Measurements from ENCODE around the gene PLAGL2. TPM values are rescaled to one million over a fixed set of nuclear protein-coding genes. Genes with fewer than 3 reads are reported as not detected.

PLAGL2 gene
- total RNA-seq, 1 experiment from 2014 or later, result 21.4 TPM

DNA sequence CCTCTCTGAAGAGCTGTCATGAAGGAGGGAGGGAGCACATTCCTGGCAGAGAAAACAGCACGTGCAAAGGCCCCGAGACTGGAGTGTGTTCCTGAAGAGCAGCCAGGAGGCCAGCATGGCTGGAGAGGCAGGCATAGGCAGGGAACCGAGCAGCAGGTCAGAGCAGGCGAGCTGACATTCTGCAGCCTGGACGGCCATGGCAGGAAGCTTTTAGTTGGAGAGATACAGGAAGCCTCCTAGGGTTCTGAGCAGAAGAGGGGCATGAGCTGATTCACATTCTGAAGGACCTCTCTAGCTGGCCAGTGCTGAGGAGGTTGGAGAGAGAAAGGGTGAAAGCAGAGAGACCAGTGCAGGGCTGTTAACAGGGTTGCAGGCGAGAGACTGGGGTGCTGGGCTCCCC lies 29.9 kb upstream of the PLAGL2 start:
- ATAC-seq, result no peak
- Mint-ChIP-seq H3K9me3 (no peaks in the 10 kb centered on the region), H3K27ac (no peak overlapping the region), H3K36me3 (peaks cover 23% of the 10 kb centered on the region), H3K4me1 (peaks cover 15% of the 10 kb centered on the region), H3K27me3 (ENCODE audit: low read depth) (no peaks in the 10 kb centered on the region), H3K4me3 (no peak overlapping the region)
- TF ChIP-seq, protein P1, sequence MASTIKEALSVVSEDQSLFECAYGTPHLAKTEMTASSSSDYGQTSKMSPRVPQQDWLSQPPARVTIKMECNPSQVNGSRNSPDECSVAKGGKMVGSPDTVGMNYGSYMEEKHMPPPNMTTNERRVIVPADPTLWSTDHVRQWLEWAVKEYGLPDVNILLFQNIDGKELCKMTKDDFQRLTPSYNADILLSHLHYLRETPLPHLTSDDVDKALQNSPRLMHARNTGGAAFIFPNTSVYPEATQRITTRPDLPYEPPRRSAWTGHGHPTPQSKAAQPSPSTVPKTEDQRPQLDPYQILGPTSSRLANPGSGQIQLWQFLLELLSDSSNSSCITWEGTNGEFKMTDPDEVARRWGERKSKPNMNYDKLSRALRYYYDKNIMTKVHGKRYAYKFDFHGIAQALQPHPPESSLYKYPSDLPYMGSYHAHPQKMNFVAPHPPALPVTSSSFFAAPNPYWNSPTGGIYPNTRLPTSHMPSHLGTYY (CRISPR knock-in tag; IDR thresholded peaks at IDR 0.05), result no peak
- no peak for TF ChIP-seq FOXJ3 (CRISPR knock-in tag; IDR thresholded peaks at IDR 0.05; ENCODE audit: borderline replicate concordance)
- TF ChIP-seq, protein P2, sequence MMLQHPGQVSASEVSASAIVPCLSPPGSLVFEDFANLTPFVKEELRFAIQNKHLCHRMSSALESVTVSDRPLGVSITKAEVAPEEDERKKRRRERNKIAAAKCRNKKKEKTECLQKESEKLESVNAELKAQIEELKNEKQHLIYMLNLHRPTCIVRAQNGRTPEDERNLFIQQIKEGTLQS (CRISPR knock-in tag; conservative IDR thresholded peaks at IDR 0.05), result no peak
- TF ChIP-seq, protein P3, sequence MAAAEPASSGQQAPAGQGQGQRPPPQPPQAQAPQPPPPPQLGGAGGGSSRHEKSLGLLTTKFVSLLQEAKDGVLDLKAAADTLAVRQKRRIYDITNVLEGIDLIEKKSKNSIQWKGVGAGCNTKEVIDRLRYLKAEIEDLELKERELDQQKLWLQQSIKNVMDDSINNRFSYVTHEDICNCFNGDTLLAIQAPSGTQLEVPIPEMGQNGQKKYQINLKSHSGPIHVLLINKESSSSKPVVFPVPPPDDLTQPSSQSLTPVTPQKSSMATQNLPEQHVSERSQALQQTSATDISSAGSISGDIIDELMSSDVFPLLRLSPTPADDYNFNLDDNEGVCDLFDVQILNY (CRISPR knock-in tag; IDR thresholded peaks at IDR 0.05), result no peak
- TF ChIP-seq, protein P4, sequence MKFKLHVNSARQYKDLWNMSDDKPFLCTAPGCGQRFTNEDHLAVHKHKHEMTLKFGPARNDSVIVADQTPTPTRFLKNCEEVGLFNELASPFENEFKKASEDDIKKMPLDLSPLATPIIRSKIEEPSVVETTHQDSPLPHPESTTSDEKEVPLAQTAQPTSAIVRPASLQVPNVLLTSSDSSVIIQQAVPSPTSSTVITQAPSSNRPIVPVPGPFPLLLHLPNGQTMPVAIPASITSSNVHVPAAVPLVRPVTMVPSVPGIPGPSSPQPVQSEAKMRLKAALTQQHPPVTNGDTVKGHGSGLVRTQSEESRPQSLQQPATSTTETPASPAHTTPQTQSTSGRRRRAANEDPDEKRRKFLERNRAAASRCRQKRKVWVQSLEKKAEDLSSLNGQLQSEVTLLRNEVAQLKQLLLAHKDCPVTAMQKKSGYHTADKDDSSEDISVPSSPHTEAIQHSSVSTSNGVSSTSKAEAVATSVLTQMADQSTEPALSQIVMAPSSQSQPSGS (CRISPR knock-in tag; IDR thresholded peaks at IDR 0.05; ENCODE audit: borderline replicate concordance, low read depth), result no peak
- no peak for TF ChIP-seq NFE2L1 (CRISPR knock-in tag; IDR thresholded peaks at IDR 0.05)
- TF ChIP-seq GRHL2 (CRISPR knock-in tag; IDR thresholded peaks at IDR 0.05; ENCODE audit: insufficient replicate concordance, severe bottlenecking), result no peak
- no peak for TF ChIP-seq ZNF671 (CRISPR knock-in tag; IDR thresholded peaks at IDR 0.05)
- no peak for TF ChIP-seq TP53 (CRISPR knock-in tag; IDR thresholded peaks at IDR 0.05)
- TF ChIP-seq SOX15 (CRISPR knock-in tag; IDR thresholded peaks at IDR 0.05), result no peak
- TF ChIP-seq TEAD1 (CRISPR knock-in tag; IDR thresholded peaks at IDR 0.05), result no peak
- TF ChIP-seq, protein P5, sequence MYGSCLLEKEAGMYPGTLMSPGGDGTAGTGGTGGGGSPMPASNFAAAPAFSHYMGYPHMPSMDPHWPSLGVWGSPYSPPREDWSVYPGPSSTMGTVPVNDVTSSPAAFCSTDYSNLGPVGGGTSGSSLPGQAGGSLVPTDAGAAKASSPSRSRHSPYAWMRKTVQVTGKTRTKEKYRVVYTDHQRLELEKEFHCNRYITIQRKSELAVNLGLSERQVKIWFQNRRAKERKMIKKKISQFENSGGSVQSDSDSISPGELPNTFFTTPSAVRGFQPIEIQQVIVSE (CRISPR knock-in tag; IDR thresholded peaks at IDR 0.05; ENCODE audit: borderline replicate concordance), result no peak
- POLR2A ChIA-PET, result interaction anchor here (0.6 kb wide), 1 partner anchor 18 kb away, joined by 6 read pairs; no protein-coding TSS in a partner anchor
- no peak for DNase-seq (ENCODE audit: low spot score)
- CTCF ChIA-PET, result no interaction called here

DNA sequence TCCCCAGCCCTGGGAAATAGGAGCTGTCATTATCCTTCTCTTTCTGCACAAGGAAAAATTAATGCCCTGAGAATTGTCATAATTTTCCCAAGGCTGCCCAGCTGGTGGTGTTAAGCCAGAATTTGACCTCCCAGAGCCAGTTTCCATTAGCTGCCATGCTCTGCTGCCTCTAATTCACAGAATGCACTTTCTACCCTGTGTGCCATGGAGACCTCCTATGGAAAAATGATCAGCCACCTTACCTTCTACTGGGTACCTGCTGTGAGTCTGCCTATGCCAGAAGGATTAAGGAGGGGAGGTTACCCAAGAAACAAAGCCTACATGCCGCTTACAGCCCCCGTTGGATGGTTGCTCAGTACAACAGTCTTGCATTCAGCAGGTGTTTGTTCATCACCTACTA lies 29.3 kb upstream of the PLAGL2 start:
- POLR2A ChIA-PET, result no interaction called here
- H3K4me3 Mint-ChIP-seq, result no peak overlapping the region
- CTCF ChIA-PET, result no interaction called here
- peaks cover 27% of the 10 kb centered on the region for H3K36me3 Mint-ChIP-seq
- peaks cover 15% of the 10 kb centered on the region for H3K4me1 Mint-ChIP-seq
- H3K27me3 Mint-ChIP-seq (ENCODE audit: low read depth), result no peaks in the 10 kb centered on the region
- no peak overlapping the region for H3K27ac Mint-ChIP-seq
- H3K9me3 Mint-ChIP-seq, result no peaks in the 10 kb centered on the region
- no peak for ATAC-seq
- no peak for DNase-seq (ENCODE audit: low spot score)
- TF ChIP-seq KAT7 (CRISPR knock-in tag; IDR thresholded peaks at IDR 0.05; ENCODE audit: borderline replicate concordance) (no peak), GTF2I (CRISPR knock-in tag; conservative IDR thresholded peaks at IDR 0.05) (no peak), OVOL2 (CRISPR knock-in tag; IDR thresholded peaks at IDR 0.05; ENCODE audit: borderline replicate concordance) (no peak), TEAD4 (CRISPR knock-in tag; IDR thresholded peaks at IDR 0.05) (no peak), MXD4 (CRISPR knock-in tag; IDR thresholded peaks at IDR 0.05; ENCODE audit: borderline replicate concordance) (no peak), NR1H2 (CRISPR knock-in tag; IDR thresholded peaks at IDR 0.05) (no peak), CREM (CRISPR knock-in tag; IDR thresholded peaks at IDR 0.05) (no peak), ZNF219 (CRISPR knock-in tag; IDR thresholded peaks at IDR 0.05; ENCODE audit: borderline replicate concordance) (no peak)
- TF ChIP-seq, protein P4 (CRISPR knock-in tag; IDR thresholded peaks at IDR 0.05; ENCODE audit: borderline replicate concordance, low read depth), result no peak
- TF ChIP-seq, protein P3 (CRISPR knock-in tag; IDR thresholded peaks at IDR 0.05), result no peak
- TF ChIP-seq, protein P1 (CRISPR knock-in tag; IDR thresholded peaks at IDR 0.05), result no peak
- TF ChIP-seq, protein P6, sequence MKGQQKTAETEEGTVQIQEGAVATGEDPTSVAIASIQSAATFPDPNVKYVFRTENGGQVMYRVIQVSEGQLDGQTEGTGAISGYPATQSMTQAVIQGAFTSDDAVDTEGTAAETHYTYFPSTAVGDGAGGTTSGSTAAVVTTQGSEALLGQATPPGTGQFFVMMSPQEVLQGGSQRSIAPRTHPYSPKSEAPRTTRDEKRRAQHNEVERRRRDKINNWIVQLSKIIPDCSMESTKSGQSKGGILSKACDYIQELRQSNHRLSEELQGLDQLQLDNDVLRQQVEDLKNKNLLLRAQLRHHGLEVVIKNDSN (CRISPR knock-in tag; IDR thresholded peaks at IDR 0.05), result no peak
- TF ChIP-seq, protein P7, sequence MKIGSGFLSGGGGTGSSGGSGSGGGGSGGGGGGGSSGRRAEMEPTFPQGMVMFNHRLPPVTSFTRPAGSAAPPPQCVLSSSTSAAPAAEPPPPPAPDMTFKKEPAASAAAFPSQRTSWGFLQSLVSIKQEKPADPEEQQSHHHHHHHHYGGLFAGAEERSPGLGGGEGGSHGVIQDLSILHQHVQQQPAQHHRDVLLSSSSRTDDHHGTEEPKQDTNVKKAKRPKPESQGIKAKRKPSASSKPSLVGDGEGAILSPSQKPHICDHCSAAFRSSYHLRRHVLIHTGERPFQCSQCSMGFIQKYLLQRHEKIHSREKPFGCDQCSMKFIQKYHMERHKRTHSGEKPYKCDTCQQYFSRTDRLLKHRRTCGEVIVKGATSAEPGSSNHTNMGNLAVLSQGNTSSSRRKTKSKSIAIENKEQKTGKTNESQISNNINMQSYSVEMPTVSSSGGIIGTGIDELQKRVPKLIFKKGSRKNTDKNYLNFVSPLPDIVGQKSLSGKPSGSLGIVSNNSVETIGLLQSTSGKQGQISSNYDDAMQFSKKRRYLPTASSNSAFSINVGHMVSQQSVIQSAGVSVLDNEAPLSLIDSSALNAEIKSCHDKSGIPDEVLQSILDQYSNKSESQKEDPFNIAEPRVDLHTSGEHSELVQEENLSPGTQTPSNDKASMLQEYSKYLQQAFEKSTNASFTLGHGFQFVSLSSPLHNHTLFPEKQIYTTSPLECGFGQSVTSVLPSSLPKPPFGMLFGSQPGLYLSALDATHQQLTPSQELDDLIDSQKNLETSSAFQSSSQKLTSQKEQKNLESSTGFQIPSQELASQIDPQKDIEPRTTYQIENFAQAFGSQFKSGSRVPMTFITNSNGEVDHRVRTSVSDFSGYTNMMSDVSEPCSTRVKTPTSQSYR (CRISPR knock-in tag; IDR thresholded peaks at IDR 0.05), result no peak
- TF ChIP-seq, protein P8, sequence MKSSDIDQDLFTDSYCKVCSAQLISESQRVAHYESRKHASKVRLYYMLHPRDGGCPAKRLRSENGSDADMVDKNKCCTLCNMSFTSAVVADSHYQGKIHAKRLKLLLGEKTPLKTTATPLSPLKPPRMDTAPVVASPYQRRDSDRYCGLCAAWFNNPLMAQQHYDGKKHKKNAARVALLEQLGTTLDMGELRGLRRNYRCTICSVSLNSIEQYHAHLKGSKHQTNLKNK (CRISPR knock-in tag; IDR thresholded peaks at IDR 0.05), result no peak
